ENCODE results near the gene LBX2. TPM values are rescaled to one million over a fixed set of nuclear protein-coding genes. Genes with fewer than 3 reads are reported as not detected.
"Not testable (repeated sequence)": the region's sequence is repeated elsewhere in the genome, so short reads cannot be mapped to it uniquely, and the experiment has no call there.

The LBX2 gene
- total and polyA plus RNA-seq, 4 donors = 0.63 to 1.9 (median 1.1) TPM

GRCh38 chr2:74489906-74490305 lies 9.5 kb downstream of the LBX2 start:
- ATAC-seq (ENCODE audit: insufficient read depth, low FRiP score) (no peak), DNase-seq (no peak)
- Histone ChIP-seq H3K27me3 (ENCODE audit: control insufficient read depth in 3 of 3, insufficient read depth in 3 of 3, low read length in 2 of 3) (no peaks in the 10 kb centered on the region), H3K36me3 (ENCODE audit: control insufficient read depth in 4 of 4, insufficient read depth in 4 of 4, low read length in 4 of 4) (peaks cover 23 to 43% (median 42%) of the 10 kb centered on the region in 4 donors), H3K9ac (ENCODE audit: insufficient read depth in 1 of 2, low read length in 2 of 2) (no peak overlapping the region), H3K4me1 (ENCODE audit: control insufficient read depth in 5 of 5, insufficient read depth in 5 of 5, low read length in 5 of 5) (no peaks in the 10 kb centered on the region), H3K4me3 (no peak overlapping the region), H3K9me3 (ENCODE audit: control insufficient read depth in 4 of 4, insufficient read depth in 3 of 4, low read length in 3 of 4) (no peaks in the 10 kb centered on the region), H3K27ac (ENCODE audit: low read depth in 1 of 2, low read length in 1 of 2) (no peak overlapping the region)
- TF ChIP-seq, protein P1, sequence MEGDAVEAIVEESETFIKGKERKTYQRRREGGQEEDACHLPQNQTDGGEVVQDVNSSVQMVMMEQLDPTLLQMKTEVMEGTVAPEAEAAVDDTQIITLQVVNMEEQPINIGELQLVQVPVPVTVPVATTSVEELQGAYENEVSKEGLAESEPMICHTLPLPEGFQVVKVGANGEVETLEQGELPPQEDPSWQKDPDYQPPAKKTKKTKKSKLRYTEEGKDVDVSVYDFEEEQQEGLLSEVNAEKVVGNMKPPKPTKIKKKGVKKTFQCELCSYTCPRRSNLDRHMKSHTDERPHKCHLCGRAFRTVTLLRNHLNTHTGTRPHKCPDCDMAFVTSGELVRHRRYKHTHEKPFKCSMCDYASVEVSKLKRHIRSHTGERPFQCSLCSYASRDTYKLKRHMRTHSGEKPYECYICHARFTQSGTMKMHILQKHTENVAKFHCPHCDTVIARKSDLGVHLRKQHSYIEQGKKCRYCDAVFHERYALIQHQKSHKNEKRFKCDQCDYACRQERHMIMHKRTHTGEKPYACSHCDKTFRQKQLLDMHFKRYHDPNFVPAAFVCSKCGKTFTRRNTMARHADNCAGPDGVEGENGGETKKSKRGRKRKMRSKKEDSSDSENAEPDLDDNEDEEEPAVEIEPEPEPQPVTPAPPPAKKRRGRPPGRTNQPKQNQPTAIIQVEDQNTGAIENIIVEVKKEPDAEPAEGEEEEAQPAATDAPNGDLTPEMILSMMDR (IDR thresholded peaks at IDR 0.05; ENCODE audit: control extremely low read depth, extremely low read depth) = no peak
- 94 to 98% methylated on average over 9 of the region's 9 CpGs for WGBS, 2 donors

GRCh38 chr2:74488643-74489481 lies 10.5 kb downstream of the LBX2 start:
- Histone ChIP-seq H3K27me3 (ENCODE audit: control insufficient read depth in 3 of 3, insufficient read depth in 3 of 3, low read length in 2 of 3) (no peaks in the 10 kb centered on the region), H3K27ac (ENCODE audit: low read depth in 1 of 2, low read length in 1 of 2) (no peak overlapping the region), H3K4me1 (ENCODE audit: control insufficient read depth in 5 of 5, insufficient read depth in 5 of 5, low read length in 5 of 5) (no peaks in the 10 kb centered on the region), H3K9me3 (ENCODE audit: control insufficient read depth in 4 of 4, insufficient read depth in 3 of 4, low read length in 3 of 4) (no peaks in the 10 kb centered on the region), H3K9ac (ENCODE audit: insufficient read depth in 1 of 2, low read length in 2 of 2) (no peak overlapping the region), H3K36me3 (ENCODE audit: control insufficient read depth in 4 of 4, insufficient read depth in 4 of 4, low read length in 4 of 4) (peaks cover 19 to 44% (median 41%) of the 10 kb centered on the region in 4 donors), H3K4me3 (no peak overlapping the region)
- no peak for ATAC-seq (ENCODE audit: insufficient read depth, low FRiP score)
- WGBS, 2 donors = 96 to 97% methylated on average over 9 of the region's 9 CpGs
- DNase-seq = no peak
- TF ChIP-seq, protein P1 (IDR thresholded peaks at IDR 0.05; ENCODE audit: control extremely low read depth, extremely low read depth) = no peak

GRCh38 chr2:74486141-74486540 lies 13.3 kb downstream of the LBX2 start:
- no peak for DNase-seq
- Histone ChIP-seq H3K27ac (ENCODE audit: low read depth in 1 of 2, low read length in 1 of 2) (no peak overlapping the region), H3K36me3 (ENCODE audit: control insufficient read depth in 4 of 4, insufficient read depth in 4 of 4, low read length in 4 of 4) (peaks cover 9 to 37% (median 15%) of the 10 kb centered on the region in 4 donors), H3K4me3 (no peak overlapping the region), H3K27me3 (ENCODE audit: control insufficient read depth in 3 of 3, insufficient read depth in 3 of 3, low read length in 2 of 3) (no peaks in the 10 kb centered on the region), H3K4me1 (ENCODE audit: control insufficient read depth in 5 of 5, insufficient read depth in 5 of 5, low read length in 5 of 5) (peaks cover 3 to 13% (median 6%) of the 10 kb centered on the region in 5 donors), H3K9me3 (ENCODE audit: control insufficient read depth in 4 of 4, insufficient read depth in 3 of 4, low read length in 3 of 4) (no peaks in the 10 kb centered on the region), H3K9ac (ENCODE audit: insufficient read depth in 1 of 2, low read length in 2 of 2) (no peak overlapping the region)
- WGBS, 2 donors = 95 to 96% methylated on average over 2 of the region's 2 CpGs
- ATAC-seq (ENCODE audit: insufficient read depth, low FRiP score) = no peak
- TF ChIP-seq, protein P1 (IDR thresholded peaks at IDR 0.05; ENCODE audit: control extremely low read depth, extremely low read depth) = no peak

- not testable (repeated sequence) for DNase-seq; H3K9me3 ChIP-seq (ENCODE audit: control insufficient read depth in 4 of 4, insufficient read depth in 3 of 4, low read length in 3 of 4); ATAC-seq (ENCODE audit: insufficient read depth, low FRiP score); H3K27me3 ChIP-seq (ENCODE audit: control insufficient read depth in 3 of 3, insufficient read depth in 3 of 3, low read length in 2 of 3); H3K27ac ChIP-seq (ENCODE audit: low read depth in 1 of 2, low read length in 1 of 2)
- H3K4me1 ChIP-seq (ENCODE audit: control insufficient read depth in 5 of 5, insufficient read depth in 5 of 5, low read length in 5 of 5) = peaks cover 3 to 19% (median 8%) of the 10 kb centered on the region in 5 donors
- peak overlapping the region; percentile 65 for H3K4me3 ChIP-seq
- peaks cover 0 to 30% (median 8%) of the 10 kb centered on the region in 4 donors for H3K36me3 ChIP-seq (ENCODE audit: control insufficient read depth in 4 of 4, insufficient read depth in 4 of 4, low read length in 4 of 4)
- WGBS, 2 donors = 82 to 85% methylated on average over 19 of the region's 19 CpGs
- H3K9ac ChIP-seq (ENCODE audit: insufficient read depth in 1 of 2, low read length in 2 of 2) = peak overlapping the region in 1 of 2 donors; percentile 89
These were observed 15.7 kb downstream of the LBX2 start for GRCh38 chr2:74483675-74484164.

Data from lung (tissue), 12 donors.